Activated CD8-positive, alpha-beta T cell treated with anti-CD3 and anti-CD28 coated beads, Interleukin-2, amount 10 ng/mL, durations not matched to agents 7 days and 5 days (primary cell): ENCODE results near the gene CACNB1. TPM values are rescaled to one million over a fixed set of nuclear protein-coding genes. Genes with fewer than 3 reads are reported as not detected.

Experiments
- ATAC-seq: fragments of 150-1000 bp; cut with Tn5 transposase; one replicate; pipeline ENCODE4 v1.10.0; 2021; ENCODE audit warnings: moderate library complexity
- CTCF ChIA-PET: fragments of 350-600 bp; sonication (Branson Sonifier 250); formaldehyde crosslinking; loops from one replicate; lab custom pipeline; 2021; ENCODE audit warnings: antibody characterized with exemption; lab: Charles Lee
- POLR2A ChIA-PET: fragments of 350-600 bp; sonication (Branson Sonifier 250); formaldehyde crosslinking; loops from one replicate; lab custom pipeline; 2021; ENCODE audit warnings: antibody characterized with exemption; lab: Charles Lee
- DNase-seq: peaks from one replicate; pipeline ENCODE4 v3.0.0-alpha.2; 2020
- H3K27ac Mint-ChIP-seq: one replicate; pipeline ENCODE4 v1.8.0; 2021; ENCODE audit warnings: mild to moderate bottlenecking, mixed read lengths
- H3K27me3 Mint-ChIP-seq: one replicate; pipeline ENCODE4 v1.8.0; 2021; ENCODE audit warnings: low read depth, mixed read lengths
- H3K36me3 Mint-ChIP-seq: one replicate; pipeline ENCODE4 v1.8.0; 2021; ENCODE audit warnings: low read depth, mixed read lengths
- H3K4me1 Mint-ChIP-seq: one replicate; pipeline ENCODE4 v1.8.0; 2021; ENCODE audit warnings: low read depth, mixed read lengths
- H3K4me3 Mint-ChIP-seq: one replicate; pipeline ENCODE4 v1.8.0; 2021; ENCODE audit warnings: mild to moderate bottlenecking, mixed read lengths
- H3K9me3 Mint-ChIP-seq: one replicate; pipeline ENCODE4 v1.8.0; 2022; ENCODE audit warnings: mixed read lengths; ENCODE audit not compliant: insufficient read depth
- total RNA-seq, 2 experiments: library from RNA; stranded (reverse); gene quantifications; one replicate each; pipeline ENCODE4 v1.2.3, GENCODE V29; 2021

The CACNB1 gene
- total RNA-seq, 2 experiments from 2014 or later: 22.1 to 23.2 TPM

DNA sequence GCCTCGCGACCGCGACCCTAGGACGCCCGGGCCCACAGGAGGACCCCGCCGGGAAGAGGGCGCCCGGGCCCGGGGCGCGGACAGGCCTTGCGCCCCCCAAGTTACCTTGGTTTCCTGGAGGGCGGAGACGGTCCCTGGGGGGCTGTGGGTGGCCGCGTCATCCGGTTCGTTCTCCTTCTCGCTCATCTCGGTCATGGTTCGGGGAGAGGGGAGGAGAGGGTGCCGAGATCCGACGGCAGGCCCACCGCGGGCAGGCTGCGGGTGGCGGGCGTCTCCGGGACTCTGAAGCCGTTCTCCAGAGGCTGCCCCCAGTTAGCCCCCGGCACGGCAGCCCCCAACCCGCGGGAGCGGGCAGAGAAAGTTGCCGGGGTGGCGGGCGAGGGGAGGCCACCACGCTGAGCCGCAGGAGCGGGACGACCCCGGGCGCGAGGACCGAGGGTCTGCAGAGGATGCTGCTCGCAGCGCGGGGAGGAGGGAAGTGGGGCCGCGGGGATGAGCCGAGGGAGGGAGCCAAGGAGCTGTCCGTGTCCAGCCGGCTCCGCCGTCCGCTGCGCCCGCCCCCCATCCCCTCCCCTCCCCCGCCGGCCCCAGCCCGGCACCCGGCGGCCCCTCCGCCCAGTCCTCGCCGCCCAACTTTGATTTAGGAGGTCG lies 28.0 kb upstream of the CACNB1 start, which contains the start of gene STAC2:
Gene STAC2 (minus strand): TSS at position 638 of the 651 bp plus-strand sequence. CDS start 443 bp downstream, at position 195.
- Mint-ChIP-seq H3K4me1 (peaks cover 7% of the 10 kb centered on the region), H3K27me3 (peaks cover 40% of the 10 kb centered on the region), H3K4me3 (peak within 1 kb of the TSS; percentile 68), H3K36me3 (peaks cover 3% of the 10 kb centered on the region), H3K9me3 (no peaks in the 10 kb centered on the region), H3K27ac (no peak within 1 kb of the TSS)
- ChIA-PET CTCF (interaction anchor here (1.0 to 1.2 kb wide), 2 partner anchors 11 to 19 kb away, joined by 5 to 6 read pairs; no protein-coding TSS in a partner anchor), POLR2A (interaction anchor here (0.6 kb wide), 1 partner anchor 235 kb away, joined by 3 read pairs; no protein-coding TSS in a partner anchor)
- DNase-seq (no peak), ATAC-seq (peak; percentile 32)

DNA sequence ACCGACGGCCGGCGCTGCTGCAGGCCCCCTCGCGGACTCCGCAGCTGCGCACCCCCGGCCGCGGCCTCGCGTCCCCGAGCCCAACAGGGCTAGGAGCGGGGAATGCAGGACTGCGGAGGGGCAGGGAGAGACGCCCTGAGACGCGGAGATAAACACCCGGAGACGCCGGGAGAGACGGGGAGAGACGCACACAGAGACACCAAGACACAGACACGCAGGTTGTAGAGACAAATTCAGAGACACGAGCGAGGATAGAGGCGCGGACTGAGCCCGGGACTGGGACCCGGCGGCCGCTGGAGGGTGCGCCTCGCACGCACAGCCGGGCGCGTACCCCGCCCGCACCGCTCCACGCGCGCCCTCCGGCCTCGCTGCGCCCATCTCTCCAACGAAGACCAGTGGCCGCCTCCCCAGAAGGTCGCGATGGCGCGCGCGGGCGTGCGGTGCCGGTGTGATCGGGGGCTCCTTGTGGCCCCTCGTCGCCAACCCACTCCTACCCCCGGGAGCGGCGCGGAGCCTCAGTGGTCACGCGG lies 27.4 kb upstream of the CACNB1 start:
- H3K27ac Mint-ChIP-seq: no peak overlapping the region
- peak; percentile 25 for ATAC-seq

DNA sequence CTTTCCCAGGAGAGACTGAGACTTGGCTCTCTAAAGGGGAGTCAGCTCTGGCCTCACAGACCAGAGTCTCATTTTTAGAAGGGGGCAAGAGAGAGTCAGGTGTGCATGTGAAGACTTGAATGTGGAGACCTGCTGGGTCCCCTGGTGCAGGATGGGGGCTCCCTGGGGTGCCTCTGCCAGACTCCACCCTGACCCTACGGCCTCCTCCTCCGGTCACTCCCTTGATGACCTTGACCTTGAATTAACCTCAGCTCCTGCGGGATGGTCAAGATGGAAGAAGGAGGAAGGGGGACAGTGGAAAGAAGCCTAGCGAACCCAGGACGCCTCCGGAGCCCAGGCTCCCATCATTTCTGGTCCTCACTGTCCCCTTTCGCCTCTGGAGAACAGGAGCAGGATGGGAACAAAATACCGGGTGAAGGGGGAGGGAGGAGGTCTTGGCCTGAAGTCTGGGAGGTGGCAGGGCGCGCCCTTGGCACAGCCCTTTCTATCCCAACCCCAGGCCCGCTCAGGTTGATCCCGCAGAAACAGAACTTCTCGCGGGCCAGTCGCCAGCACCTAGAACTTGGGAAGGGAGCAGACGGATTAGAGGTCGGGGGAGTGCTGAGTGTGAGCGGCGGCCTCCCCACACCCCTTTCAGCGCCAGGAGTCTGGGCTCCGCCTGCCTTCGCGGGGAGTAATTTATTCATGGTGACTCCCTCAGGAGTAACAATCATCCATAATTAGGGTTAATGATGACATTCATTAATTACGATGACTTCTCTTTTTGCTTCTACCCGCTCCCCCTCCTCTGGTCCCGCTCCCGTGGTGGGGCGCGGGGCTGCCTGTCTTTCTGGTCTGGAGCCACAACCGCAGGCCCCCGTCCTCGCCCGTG lies 26.7 kb upstream of the CACNB1 start:
- Mint-ChIP-seq H3K36me3 (peaks cover 3% of the 10 kb centered on the region), H3K27me3 (peaks cover 39% of the 10 kb centered on the region), H3K4me1 (peaks cover 7% of the 10 kb centered on the region), H3K27ac (no peak overlapping the region), H3K9me3 (no peaks in the 10 kb centered on the region), H3K4me3 (no peak overlapping the region)
- ChIA-PET POLR2A (no interaction called here), CTCF (interaction anchor here (1.2 to 1.4 kb wide), 3 partner anchors 8 to 241 kb away, joined by 3 to 4 read pairs (median 4); no protein-coding TSS in a partner anchor)
- ATAC-seq (no peak), DNase-seq (no peak)

More for the DNA sequence above, 27.4 kb upstream of the CACNB1 start:
- peaks cover 3% of the 10 kb centered on the region for H3K36me3 Mint-ChIP-seq
- H3K9me3 Mint-ChIP-seq: no peaks in the 10 kb centered on the region
- DNase-seq: no peak
- ChIA-PET POLR2A (no interaction called here), CTCF (no interaction called here)
- H3K4me3 Mint-ChIP-seq: no peak overlapping the region
- peaks cover 7% of the 10 kb centered on the region for H3K4me1 Mint-ChIP-seq
- peaks cover 40% of the 10 kb centered on the region for H3K27me3 Mint-ChIP-seq

- Mint-ChIP-seq H3K9me3 (no peaks in the 10 kb centered on the region), H3K27me3 (peaks cover 45% of the 10 kb centered on the region), H3K36me3 (peaks cover 3% of the 10 kb centered on the region), H3K4me1 (peaks cover 7% of the 10 kb centered on the region), H3K4me3 (no peak overlapping the region), H3K27ac (no peak overlapping the region)
- DNase-seq: no peak
- ChIA-PET CTCF (interaction anchor here (1.2 to 1.4 kb wide), 4 partner anchors 9 to 240 kb away, joined by 3 to 7 read pairs (median 4); no protein-coding TSS in a partner anchor), POLR2A (no interaction called here)
- ATAC-seq: peak; percentile 21
These were observed 25.7 kb upstream of the CACNB1 start for GRCh38 chr17:39222866-39223834.

- Mint-ChIP-seq H3K4me3 (no peak overlapping the region), H3K4me1 (peaks cover 7% of the 10 kb centered on the region), H3K27ac (no peak overlapping the region), H3K27me3 (peaks cover 44% of the 10 kb centered on the region), H3K36me3 (peaks cover 3% of the 10 kb centered on the region), H3K9me3 (no peaks in the 10 kb centered on the region)
- ChIA-PET CTCF (interaction anchor here (1.3 to 1.5 kb wide), 3 partner anchors 10 to 52 kb away, joined by 3 to 9 read pairs (median 7); no protein-coding TSS in a partner anchor), POLR2A (no interaction called here)
- DNase-seq (no peak), ATAC-seq (no peak)
These were observed 24.7 kb upstream of the CACNB1 start for GRCh38 chr17:39222151-39222550.

GRCh38 chr17:39221572-39221971 lies 24.1 kb upstream of the CACNB1 start:
- ChIA-PET CTCF (interaction anchor here (0.7 to 3.0 kb wide), 4 partner anchors 10 to 52 kb away, joined by 3 to 13 read pairs (median 6); no protein-coding TSS in a partner anchor), POLR2A (no interaction called here)
- Mint-ChIP-seq H3K4me3 (no peak overlapping the region), H3K36me3 (peaks cover 3% of the 10 kb centered on the region), H3K27me3 (peaks cover 46% of the 10 kb centered on the region), H3K9me3 (no peaks in the 10 kb centered on the region), H3K27ac (no peak overlapping the region), H3K4me1 (peaks cover 7% of the 10 kb centered on the region)
- no peak for DNase-seq
- no peak for ATAC-seq

- H3K27ac Mint-ChIP-seq: no peak overlapping the region
- peaks cover under 1% of the 10 kb centered on the region for H3K4me1 Mint-ChIP-seq
- DNase-seq (no peak), ATAC-seq (no peak)
- no peaks in the 10 kb centered on the region for H3K36me3 Mint-ChIP-seq
- H3K4me3 Mint-ChIP-seq: no peak overlapping the region
- CTCF ChIA-PET: interaction anchor here (1.2 to 3.2 kb wide), 6 partner anchors 10 to 66 kb away, joined by 3 to 18 read pairs (median 8); no protein-coding TSS in a partner anchor
- H3K9me3 Mint-ChIP-seq: no peaks in the 10 kb centered on the region
- peaks cover 45% of the 10 kb centered on the region for H3K27me3 Mint-ChIP-seq
- POLR2A ChIA-PET: no interaction called here
These were observed 22.2 kb upstream of the CACNB1 start for GRCh38 chr17:39219647-39220154.

DNA sequence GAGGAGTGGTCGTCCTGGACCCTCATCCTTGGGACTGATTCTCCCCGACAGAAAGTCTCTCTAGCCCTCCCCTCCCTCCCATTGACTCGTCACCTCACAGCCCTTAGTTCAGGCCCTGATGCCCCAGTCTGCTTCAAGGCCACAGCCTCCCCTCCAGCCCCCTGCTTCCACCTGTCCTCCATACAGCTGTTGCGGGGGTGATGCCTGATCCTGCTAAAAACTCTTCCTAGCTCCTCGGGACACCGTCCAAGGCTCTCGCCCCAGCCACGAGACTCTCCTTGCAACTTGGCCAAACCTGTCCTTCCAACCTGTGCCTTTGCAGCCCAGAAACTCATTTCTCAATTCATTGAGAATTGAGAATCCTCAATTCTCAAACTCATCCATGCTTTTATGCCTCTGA lies 21.4 kb upstream of the CACNB1 start:
- no peaks in the 10 kb centered on the region for H3K9me3 Mint-ChIP-seq

DNA sequence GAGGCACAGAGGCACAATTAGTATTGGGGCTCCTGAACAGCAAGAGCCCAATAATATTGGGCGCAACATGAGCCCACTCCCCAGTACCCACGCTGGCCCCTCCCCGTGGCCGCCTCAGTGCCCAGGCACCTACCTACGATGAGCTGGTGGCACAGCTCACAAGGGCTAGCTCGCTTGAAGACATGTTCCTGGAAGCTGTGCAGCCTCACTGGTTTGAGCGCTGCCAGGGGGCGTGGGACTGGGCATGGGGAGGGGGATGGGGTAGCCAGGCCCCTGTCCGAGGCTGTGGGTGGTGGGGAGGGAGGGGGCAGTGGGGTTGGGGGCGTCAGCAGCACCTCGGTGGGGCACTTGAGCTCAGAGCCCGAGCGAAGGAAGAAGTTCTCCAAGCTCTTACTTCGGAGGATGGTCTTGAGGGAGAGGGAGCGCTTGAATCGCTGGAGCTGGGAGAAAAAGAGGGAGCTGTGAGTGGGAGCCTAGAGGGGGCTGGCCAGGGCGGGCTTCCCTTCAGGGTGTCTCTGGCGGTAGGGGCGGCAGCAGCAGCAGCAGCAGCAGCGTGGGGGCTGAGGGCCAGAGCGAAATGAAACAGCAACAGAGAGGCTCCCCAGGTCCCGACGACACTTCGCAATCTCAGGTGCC lies 20.4 kb upstream of the CACNB1 start:
- peaks cover 34% of the 10 kb centered on the region for H3K27me3 Mint-ChIP-seq
- ATAC-seq: no peak
- CTCF ChIA-PET: interaction anchor here (0.7 to 3.2 kb wide), 6 partner anchors 14 to 27 kb away, joined by 3 to 18 read pairs (median 7); no protein-coding TSS in a partner anchor
- H3K27ac Mint-ChIP-seq: no peak overlapping the region
- no peak for DNase-seq
- POLR2A ChIA-PET: interaction anchor here (1.1 kb wide), 1 partner anchor 20 kb away, joined by 3 read pairs; no protein-coding TSS in a partner anchor
- H3K4me3 Mint-ChIP-seq: no peak overlapping the region
- no peaks in the 10 kb centered on the region for H3K9me3 Mint-ChIP-seq
- H3K4me1 Mint-ChIP-seq: no peaks in the 10 kb centered on the region
- H3K36me3 Mint-ChIP-seq: no peaks in the 10 kb centered on the region

More for the DNA sequence above, 21.4 kb upstream of the CACNB1 start:
- peaks cover 39% of the 10 kb centered on the region for H3K27me3 Mint-ChIP-seq
- H3K36me3 Mint-ChIP-seq: no peaks in the 10 kb centered on the region
- no peak for ATAC-seq
- no peaks in the 10 kb centered on the region for H3K4me1 Mint-ChIP-seq
- H3K4me3 Mint-ChIP-seq: no peak overlapping the region
- CTCF ChIA-PET: interaction anchor here (1.2 to 3.2 kb wide), 8 partner anchors 9 to 65 kb away, joined by 3 to 18 read pairs (median 6); no protein-coding TSS in a partner anchor
- no peak for DNase-seq
- no peak overlapping the region for H3K27ac Mint-ChIP-seq
- POLR2A ChIA-PET: no interaction called here

DNA sequence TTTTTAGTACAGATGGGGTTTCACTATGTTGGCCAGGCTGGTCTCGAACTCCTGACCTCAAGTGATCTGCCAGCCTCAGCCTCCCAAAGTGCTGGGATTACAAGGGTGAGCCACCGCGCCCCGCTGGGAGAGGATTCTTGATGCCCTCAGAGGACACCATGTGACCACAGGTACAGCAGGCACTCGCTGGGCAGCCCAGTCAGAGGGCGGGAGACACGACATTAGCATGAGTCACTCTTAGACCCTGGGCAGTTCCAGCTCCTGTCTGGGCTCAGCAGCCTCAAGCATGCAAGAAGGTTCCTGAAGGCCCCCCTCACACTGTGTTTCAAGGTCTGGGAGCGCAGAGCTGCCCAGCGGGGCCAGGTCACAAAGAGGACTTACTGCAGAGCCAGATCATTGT lies 16.4 kb upstream of the CACNB1 start:
- no peak for DNase-seq
- POLR2A ChIA-PET: no interaction called here
- H3K27ac Mint-ChIP-seq: no peak overlapping the region

More for the DNA sequence above, 16.4 kb upstream of the CACNB1 start:
- Mint-ChIP-seq H3K27me3 (peaks cover 33% of the 10 kb centered on the region), H3K9me3 (no peaks in the 10 kb centered on the region), H3K4me3 (no peak overlapping the region), H3K4me1 (peaks cover 15% of the 10 kb centered on the region), H3K36me3 (no peaks in the 10 kb centered on the region)
- no peak for ATAC-seq
- CTCF ChIA-PET: interaction anchor here (0.8 to 1.2 kb wide), 2 partner anchors 22 to 49 kb away, joined by 3 read pairs; no protein-coding TSS in a partner anchor
